ENCODE measurements around the gene FETUB. TPM values are rescaled to one million over a fixed set of nuclear protein-coding genes. Genes with fewer than 3 reads are reported as not detected.

The FETUB gene
- total RNA-seq, 3 donors from 2014 or later (not counting 1 experiment from before 2014, with no cell fraction given) = not detected

DNA sequence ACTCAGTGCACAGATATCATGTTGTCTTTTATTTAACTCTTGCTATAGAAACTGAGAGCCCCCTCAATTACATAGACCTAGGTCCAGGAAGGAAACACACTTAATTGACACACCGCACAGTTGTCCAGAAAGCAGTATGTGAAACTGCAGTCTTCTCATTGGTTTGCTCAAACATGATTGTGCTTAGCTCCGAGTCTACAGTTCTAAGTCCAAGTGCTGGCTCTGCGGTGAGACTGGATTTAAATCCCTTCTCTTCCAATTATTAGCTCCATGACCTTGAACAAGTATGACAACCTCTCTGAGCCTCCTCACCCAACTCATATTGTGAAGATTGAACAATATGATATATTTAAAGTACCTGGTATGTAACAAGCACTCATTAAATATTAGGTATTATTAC is 46.3 kb upstream of the FETUB start:
- Histone ChIP-seq H3K27me3 (ENCODE audit: control insufficient read depth, insufficient read depth, low read length) (no peaks in the 10 kb centered on the region), H3K9me3 (ENCODE audit: control insufficient read depth, insufficient read depth, low read length) (no peaks in the 10 kb centered on the region), H3K36me3 (ENCODE audit: control insufficient read depth, insufficient read depth, low read length) (no peaks in the 10 kb centered on the region), H3K4me1 (ENCODE audit: control insufficient read depth, insufficient read depth, low read length) (no peaks in the 10 kb centered on the region), H3K4me3 (ENCODE audit: low read length) (no peak overlapping the region), H3K27ac (ENCODE audit: low read length) (no peak overlapping the region)
- ATAC-seq = no peak
- no peak for DNase-seq
- Mint-ChIP-seq H3K4me1 (no peaks in the 10 kb centered on the region), H3K36me3 (no peaks in the 10 kb centered on the region), H3K9me3 (no peaks in the 10 kb centered on the region), H3K4me3 (no peak overlapping the region), H3K27me3 (ENCODE audit: low read depth in 2 of 2) (peaks cover 6 to 10% of the 10 kb centered on the region in 2 donors), H3K27ac (no peak overlapping the region)
- WGBS (ENCODE audit: insufficient coverage) = 96% methylated on average over 3 of the region's 3 CpGs
- intact Hi-C loops (cut with micrococcal nuclease) = no loop called here
- TF ChIP-seq, protein P1, sequence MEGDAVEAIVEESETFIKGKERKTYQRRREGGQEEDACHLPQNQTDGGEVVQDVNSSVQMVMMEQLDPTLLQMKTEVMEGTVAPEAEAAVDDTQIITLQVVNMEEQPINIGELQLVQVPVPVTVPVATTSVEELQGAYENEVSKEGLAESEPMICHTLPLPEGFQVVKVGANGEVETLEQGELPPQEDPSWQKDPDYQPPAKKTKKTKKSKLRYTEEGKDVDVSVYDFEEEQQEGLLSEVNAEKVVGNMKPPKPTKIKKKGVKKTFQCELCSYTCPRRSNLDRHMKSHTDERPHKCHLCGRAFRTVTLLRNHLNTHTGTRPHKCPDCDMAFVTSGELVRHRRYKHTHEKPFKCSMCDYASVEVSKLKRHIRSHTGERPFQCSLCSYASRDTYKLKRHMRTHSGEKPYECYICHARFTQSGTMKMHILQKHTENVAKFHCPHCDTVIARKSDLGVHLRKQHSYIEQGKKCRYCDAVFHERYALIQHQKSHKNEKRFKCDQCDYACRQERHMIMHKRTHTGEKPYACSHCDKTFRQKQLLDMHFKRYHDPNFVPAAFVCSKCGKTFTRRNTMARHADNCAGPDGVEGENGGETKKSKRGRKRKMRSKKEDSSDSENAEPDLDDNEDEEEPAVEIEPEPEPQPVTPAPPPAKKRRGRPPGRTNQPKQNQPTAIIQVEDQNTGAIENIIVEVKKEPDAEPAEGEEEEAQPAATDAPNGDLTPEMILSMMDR (IDR thresholded peaks at IDR 0.05) = no peak

DNA sequence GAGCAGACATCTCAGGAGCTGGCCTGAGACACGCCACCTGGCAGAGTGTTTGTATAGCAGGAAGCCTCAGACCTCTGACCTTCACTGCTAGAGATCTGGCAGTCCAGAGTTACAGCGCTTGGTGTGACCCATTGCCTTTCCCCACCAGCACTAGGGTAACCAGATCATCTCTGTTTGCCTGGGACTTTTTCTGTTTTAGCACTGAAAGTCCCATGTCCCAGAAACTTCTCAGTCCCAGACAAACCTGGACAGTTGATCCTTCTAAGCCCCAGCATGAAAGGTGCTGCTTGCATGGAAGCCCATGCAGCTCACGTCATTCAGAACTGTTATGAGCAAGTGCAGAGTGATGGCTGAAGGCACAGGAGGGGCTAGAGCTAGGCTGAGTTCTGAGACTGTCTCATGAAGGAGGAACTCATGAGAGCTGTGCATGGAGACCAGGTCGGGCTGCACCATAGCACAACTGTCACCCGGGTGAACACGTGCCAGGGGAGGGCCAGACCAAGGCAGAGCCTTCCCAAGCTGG is 45.5 kb upstream of the FETUB start:
- Mint-ChIP-seq H3K36me3 (no peaks in the 10 kb centered on the region), H3K27ac (no peak overlapping the region), H3K4me1 (no peaks in the 10 kb centered on the region), H3K9me3 (no peaks in the 10 kb centered on the region), H3K27me3 (ENCODE audit: low read depth in 2 of 2) (peaks cover 6 to 10% of the 10 kb centered on the region in 2 donors), H3K4me3 (no peak overlapping the region)
- Histone ChIP-seq H3K27me3 (ENCODE audit: control insufficient read depth, insufficient read depth, low read length) (no peaks in the 10 kb centered on the region), H3K4me3 (ENCODE audit: low read length) (no peak overlapping the region), H3K36me3 (ENCODE audit: control insufficient read depth, insufficient read depth, low read length) (no peaks in the 10 kb centered on the region), H3K4me1 (ENCODE audit: control insufficient read depth, insufficient read depth, low read length) (no peaks in the 10 kb centered on the region), H3K27ac (ENCODE audit: low read length) (no peak overlapping the region), H3K9me3 (ENCODE audit: control insufficient read depth, insufficient read depth, low read length) (no peaks in the 10 kb centered on the region)
- intact Hi-C loops (cut with micrococcal nuclease) = no loop called here
- TF ChIP-seq, protein P1 (IDR thresholded peaks at IDR 0.05) = no peak
- 89% methylated on average over 6 of the region's 6 CpGs for WGBS (ENCODE audit: insufficient coverage)
- ATAC-seq (no peak), DNase-seq (no peak)

DNA sequence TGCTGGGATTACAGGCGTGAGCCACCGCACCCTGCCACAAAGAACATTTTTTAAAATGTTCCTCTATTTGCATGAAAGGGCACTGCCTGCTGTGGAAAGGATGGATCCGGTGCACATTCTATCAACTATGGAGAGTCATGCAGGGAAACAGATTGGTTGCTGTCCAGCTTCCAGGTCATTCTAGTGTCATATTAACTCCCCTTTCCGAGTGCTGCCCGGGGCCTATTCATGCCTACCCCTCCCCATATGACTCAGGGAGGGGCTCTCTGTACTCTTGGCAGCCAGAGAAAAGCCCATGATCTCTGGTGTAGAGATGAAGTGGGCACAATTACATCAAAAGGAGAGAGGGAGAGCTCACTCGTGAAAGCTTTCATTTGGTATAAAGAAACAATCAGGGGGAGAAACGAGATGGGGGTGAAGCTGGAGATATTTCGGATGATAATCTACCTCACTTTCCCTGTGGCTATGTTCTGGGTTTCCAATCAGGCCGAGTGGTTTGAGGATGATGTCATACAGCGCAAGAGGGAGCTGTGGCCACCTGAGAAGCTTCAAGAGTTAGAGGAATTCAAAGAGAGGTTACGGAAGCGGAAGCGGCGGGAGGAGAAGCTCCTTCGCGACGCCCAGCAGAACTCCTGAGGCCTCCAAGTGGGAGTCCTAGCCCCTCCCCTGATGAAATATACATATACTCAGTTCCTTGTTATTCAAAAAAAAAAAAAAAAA is 43.5 kb upstream of the FETUB start:
- ATAC-seq (no peak), DNase-seq (no peak)
- no peaks in the 10 kb centered on the region for H3K9me3 ChIP-seq (ENCODE audit: control insufficient read depth, insufficient read depth, low read length)
- Mint-ChIP-seq H3K27me3 (ENCODE audit: low read depth in 2 of 2) (peaks cover 6 to 8% of the 10 kb centered on the region in 2 donors), H3K36me3 (no peaks in the 10 kb centered on the region), H3K4me3 (no peak overlapping the region), H3K4me1 (no peaks in the 10 kb centered on the region), H3K9me3 (no peaks in the 10 kb centered on the region), H3K27ac (no peak overlapping the region)
- H3K36me3 ChIP-seq (ENCODE audit: control insufficient read depth, insufficient read depth, low read length) = no peaks in the 10 kb centered on the region
- TF ChIP-seq, protein P1 (IDR thresholded peaks at IDR 0.05) = no peak
- no peaks in the 10 kb centered on the region for H3K27me3 ChIP-seq (ENCODE audit: control insufficient read depth, insufficient read depth, low read length)
- WGBS (ENCODE audit: insufficient coverage) = 85% methylated on average over 13 of the region's 17 CpGs
- intact Hi-C loops (cut with micrococcal nuclease) = no loop called here
- H3K27ac ChIP-seq (ENCODE audit: low read length) = no peak overlapping the region
- no peak overlapping the region for H3K4me3 ChIP-seq (ENCODE audit: low read length)
- H3K4me1 ChIP-seq (ENCODE audit: control insufficient read depth, insufficient read depth, low read length) = no peaks in the 10 kb centered on the region

All from natural killer cell (primary cell).